Mucosa of rectum (tissue), 2 donors: ENCODE measurements around the gene DYNC2I2.
"Not testable (repeated sequence)": the region's sequence is repeated elsewhere in the genome, so short reads cannot be mapped to it uniquely, and the experiment has no call there.

Source experiments
- H3K27ac ChIP-seq, 2 donors: one replicate each; pipeline ENCODE4 v1.7.0; 2013; ENCODE audit warnings: inconsistent platforms in 2 of 2, low read depth in 2 of 2, low read length in 2 of 2
- H3K27me3 ChIP-seq, 2 donors: one replicate each; pipeline ENCODE4 v1.7.0; 2013; ENCODE audit warnings: low read length in 2 of 2; ENCODE audit not compliant: control insufficient read depth in 2 of 2, insufficient read depth in 2 of 2
- H3K36me3 ChIP-seq, 2 donors: one replicate each; pipeline ENCODE4 v1.7.0; 2013; ENCODE audit warnings: low read length in 2 of 2; ENCODE audit not compliant: control insufficient read depth in 2 of 2, insufficient read depth in 2 of 2
- H3K4me1 ChIP-seq, 2 donors: one replicate each; pipeline ENCODE4 v1.7.0; 2013; ENCODE audit warnings: low read length in 2 of 2, mild to moderate bottlenecking in 1 of 2; ENCODE audit not compliant: control insufficient read depth in 2 of 2, insufficient read depth in 2 of 2
- H3K4me3 ChIP-seq, 2 donors: one replicate each; pipeline ENCODE4 v1.7.0; 2013; ENCODE audit warnings: low read length in 2 of 2
- H3K9ac ChIP-seq, 2 donors: one replicate each; pipeline ENCODE4 v1.7.0; 2013; ENCODE audit warnings: low read length in 2 of 2, low read depth in 1 of 2, mild to moderate bottlenecking in 1 of 2
- H3K9me3 ChIP-seq, 2 donors: one replicate each; pipeline ENCODE4 v1.7.0; 2013; ENCODE audit warnings: low read length in 2 of 2; ENCODE audit not compliant: control insufficient read depth in 2 of 2
- donor health status: healthy.
- donor health status: Normal muscosa, but diverticular disease.

DYNC2I2 gene

GRCh38 chr9:128593856-128594255 lies 62.8 kb downstream of the DYNC2I2 start:
- H3K4me1 ChIP-seq = no peaks in the 10 kb centered on the region
- H3K36me3 ChIP-seq = peaks cover 67 to 70% of the 10 kb centered on the region in 2 donors
- no peaks in the 10 kb centered on the region for H3K27me3 ChIP-seq
- H3K9ac ChIP-seq = no peak overlapping the region
- no peaks in the 10 kb centered on the region for H3K9me3 ChIP-seq
- H3K4me3 ChIP-seq = no peak overlapping the region
- H3K27ac ChIP-seq = no peak overlapping the region

- peaks cover 65 to 69% of the 10 kb centered on the region in 2 donors for H3K36me3 ChIP-seq
- no peaks in the 10 kb centered on the region for H3K4me1 ChIP-seq
- no peak overlapping the region for H3K9ac ChIP-seq
- H3K9me3 ChIP-seq = no peaks in the 10 kb centered on the region
- H3K27ac ChIP-seq = no peak overlapping the region
- no peak overlapping the region for H3K4me3 ChIP-seq
- H3K27me3 ChIP-seq = no peaks in the 10 kb centered on the region
These were observed 63.6 kb downstream of the DYNC2I2 start for GRCh38 chr9:128593039-128593438.

- no peak overlapping the region for H3K4me3 ChIP-seq
- no peaks in the 10 kb centered on the region for H3K27me3 ChIP-seq
- H3K36me3 ChIP-seq = peaks cover 69 to 79% of the 10 kb centered on the region in 2 donors
- H3K9me3 ChIP-seq = no peaks in the 10 kb centered on the region
- H3K9ac ChIP-seq = no peak overlapping the region
- H3K27ac ChIP-seq = no peak overlapping the region
- no peaks in the 10 kb centered on the region for H3K4me1 ChIP-seq
These were observed 67.9 kb downstream of the DYNC2I2 start for GRCh38 chr9:128588581-128589233.

GRCh38 chr9:128587453-128587852 lies 69.2 kb downstream of the DYNC2I2 start:
- H3K36me3 ChIP-seq = peaks cover 70 to 80% of the 10 kb centered on the region in 2 donors
- no peaks in the 10 kb centered on the region for H3K4me1 ChIP-seq
- no peak overlapping the region for H3K4me3 ChIP-seq
- H3K27ac ChIP-seq = no peak overlapping the region
- H3K9me3 ChIP-seq = no peaks in the 10 kb centered on the region
- H3K9ac ChIP-seq = no peak overlapping the region
- H3K27me3 ChIP-seq = no peaks in the 10 kb centered on the region

- H3K36me3 ChIP-seq = peaks cover 70 to 81% of the 10 kb centered on the region in 2 donors
- not testable (repeated sequence) for H3K27me3 ChIP-seq, H3K9me3 ChIP-seq, H3K4me1 ChIP-seq, H3K9ac ChIP-seq, H3K4me3 ChIP-seq, H3K27ac ChIP-seq
These were observed 69.7 kb downstream of the DYNC2I2 start for GRCh38 chr9:128586934-128587333.

GRCh38 chr9:128585155-128585554 lies 71.5 kb downstream of the DYNC2I2 start:
- H3K36me3 ChIP-seq = peaks cover 74 to 82% of the 10 kb centered on the region in 2 donors
- not testable (repeated sequence) for H3K9me3 ChIP-seq, H3K4me3 ChIP-seq, H3K9ac ChIP-seq, H3K27me3 ChIP-seq, H3K4me1 ChIP-seq, H3K27ac ChIP-seq
